Measurements from ENCODE around the gene CREB5.

DNA sequence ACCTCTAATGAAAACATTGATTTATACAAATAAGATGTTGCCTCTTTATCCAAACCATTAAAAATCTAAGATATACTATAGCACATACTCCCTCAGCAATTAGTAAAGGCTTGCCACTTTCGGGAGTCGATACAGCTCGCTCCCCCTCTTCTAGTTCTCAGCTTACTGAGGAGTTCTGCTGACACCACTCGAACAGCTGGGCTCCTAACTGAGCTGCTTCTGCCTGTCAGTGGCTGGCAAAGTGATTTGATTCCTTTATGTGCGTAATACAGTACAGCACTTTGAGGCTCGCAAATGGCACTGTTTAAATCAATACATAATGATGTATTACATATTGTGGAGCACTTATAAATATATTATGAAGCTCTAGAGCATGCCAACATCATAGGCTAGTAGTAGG is 241.8 kb downstream of the CREB5 start:
- no peak for TF ChIP-seq EZH2 (IDR thresholded peaks at IDR 0.05; ENCODE audit: borderline replicate concordance, low read depth, low read length, severe bottlenecking)
- TF ChIP-seq, protein P1, sequence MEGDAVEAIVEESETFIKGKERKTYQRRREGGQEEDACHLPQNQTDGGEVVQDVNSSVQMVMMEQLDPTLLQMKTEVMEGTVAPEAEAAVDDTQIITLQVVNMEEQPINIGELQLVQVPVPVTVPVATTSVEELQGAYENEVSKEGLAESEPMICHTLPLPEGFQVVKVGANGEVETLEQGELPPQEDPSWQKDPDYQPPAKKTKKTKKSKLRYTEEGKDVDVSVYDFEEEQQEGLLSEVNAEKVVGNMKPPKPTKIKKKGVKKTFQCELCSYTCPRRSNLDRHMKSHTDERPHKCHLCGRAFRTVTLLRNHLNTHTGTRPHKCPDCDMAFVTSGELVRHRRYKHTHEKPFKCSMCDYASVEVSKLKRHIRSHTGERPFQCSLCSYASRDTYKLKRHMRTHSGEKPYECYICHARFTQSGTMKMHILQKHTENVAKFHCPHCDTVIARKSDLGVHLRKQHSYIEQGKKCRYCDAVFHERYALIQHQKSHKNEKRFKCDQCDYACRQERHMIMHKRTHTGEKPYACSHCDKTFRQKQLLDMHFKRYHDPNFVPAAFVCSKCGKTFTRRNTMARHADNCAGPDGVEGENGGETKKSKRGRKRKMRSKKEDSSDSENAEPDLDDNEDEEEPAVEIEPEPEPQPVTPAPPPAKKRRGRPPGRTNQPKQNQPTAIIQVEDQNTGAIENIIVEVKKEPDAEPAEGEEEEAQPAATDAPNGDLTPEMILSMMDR (IDR thresholded peaks at IDR 0.05; ENCODE audit: borderline replicate concordance, extremely low read depth, low read length, poor library complexity, severe bottlenecking), result no peak

Data from DND-41 (cell line).